Astrocyte (in vitro differentiated cells and primary cell): ENCODE results near the gene SLC35C1. TPM values are rescaled to one million over a fixed set of nuclear protein-coding genes. Genes with fewer than 3 reads are reported as not detected.

Experiments used
- DNase-seq: peaks from one replicate; pipeline ENCODE4 v3.0.0-alpha.2; 2010; ENCODE audit warnings: low read depth
- FAIRE-seq: peaks from 2 replicates; lab custom pipeline; 2011; peaks lifted over from hg19 to GRCh38; lab: Jason Lieb, UNC
- H2AFZ ChIP-seq: 2 replicates; pipeline ENCODE4 v1.6.0; 2012; ENCODE audit warnings: low read depth, low read length, inconsistent platforms
- H3K27ac ChIP-seq: 2 replicates; pipeline ENCODE4 v1.5.1; 2011; ENCODE audit warnings: low read depth, low read length, inconsistent platforms
- H3K27me3 ChIP-seq: 2 replicates; pipeline ENCODE4 v1.6.0; 2011; ENCODE audit warnings: low read length, inconsistent platforms; ENCODE audit not compliant: insufficient read depth
- H3K36me3 ChIP-seq: 2 replicates; pipeline ENCODE4 v1.5.1; 2011; ENCODE audit warnings: low read length, inconsistent platforms; ENCODE audit not compliant: insufficient read depth
- H3K4me1 ChIP-seq: 2 replicates; pipeline ENCODE4 v1.5.1; 2011; ENCODE audit warnings: low read length, inconsistent platforms; ENCODE audit not compliant: insufficient read depth
- H3K4me2 ChIP-seq: 2 replicates; pipeline ENCODE4 v1.6.0; 2012; ENCODE audit warnings: low read length, inconsistent platforms
- H3K4me3 ChIP-seq: 2 replicates; pipeline ENCODE4 v1.5.1; 2011; ENCODE audit warnings: low read depth, mild to moderate bottlenecking, low read length, inconsistent platforms; ENCODE audit not compliant: insufficient read depth
- H3K79me2 ChIP-seq: 2 replicates; pipeline ENCODE4 v1.6.0; 2012; ENCODE audit warnings: mild to moderate bottlenecking, low read length, inconsistent platforms; ENCODE audit not compliant: insufficient read depth
- H3K9ac ChIP-seq: 2 replicates; pipeline ENCODE4 v1.6.0; 2012; ENCODE audit warnings: mild to moderate bottlenecking, low read length, inconsistent platforms
- H3K9me3 ChIP-seq: 2 replicates; pipeline ENCODE4 v1.5.1; 2012; ENCODE audit warnings: low read depth, mild to moderate bottlenecking, low read length, inconsistent platforms; ENCODE audit not compliant: insufficient read depth
- H4K20me1 ChIP-seq: 2 replicates; pipeline ENCODE4 v1.6.0; 2012; ENCODE audit warnings: low read length, inconsistent platforms; ENCODE audit not compliant: insufficient read depth
- H3K27ac Mint-ChIP-seq: one replicate; pipeline ENCODE4 v1.8.0; 2021; ENCODE audit warnings: mild to moderate bottlenecking, mixed read lengths; ENCODE audit not compliant: unreplicated experiment
- H3K27me3 Mint-ChIP-seq: one replicate; pipeline ENCODE4 v1.8.0; 2021; ENCODE audit warnings: low read depth, mixed read lengths; ENCODE audit not compliant: unreplicated experiment
- H3K36me3 Mint-ChIP-seq: one replicate; pipeline ENCODE4 v1.8.0; 2021; ENCODE audit warnings: low read depth, mixed read lengths; ENCODE audit not compliant: unreplicated experiment
- H3K4me1 Mint-ChIP-seq: one replicate; pipeline ENCODE4 v1.8.0; 2021; ENCODE audit warnings: low read depth, mixed read lengths; ENCODE audit not compliant: unreplicated experiment
- H3K4me3 Mint-ChIP-seq: one replicate; pipeline ENCODE4 v1.8.0; 2021; ENCODE audit warnings: mild to moderate bottlenecking, moderate library complexity, mixed read lengths; ENCODE audit not compliant: unreplicated experiment
- H3K9me3 Mint-ChIP-seq: one replicate; pipeline ENCODE4 v1.8.0; 2021; ENCODE audit warnings: mild to moderate bottlenecking, mixed read lengths; ENCODE audit not compliant: unreplicated experiment
- EZH2 ChIP-seq: IDR thresholded peaks from 2 replicates; pipeline ENCODE4 v1.6.1; 2012; ENCODE audit warnings: mild to moderate bottlenecking, low read length, inconsistent platforms; ENCODE audit not compliant: insufficient read depth
- total RNA-seq: library from RNA; stranded (reverse); gene quantifications from 2 replicates; pipeline ENCODE4 v1.2.1, GENCODE V29; 2021
- TF ChIP-seq, protein P1 (sequence below): IDR thresholded peaks from 2 replicates; pipeline ENCODE4 v1.5.1; 2011; ENCODE audit warnings: low read depth, mild to moderate bottlenecking, inconsistent platforms, low read length, moderate library complexity; ENCODE audit not compliant: insufficient read depth

Gene SLC35C1
- total RNA-seq, 1 donor from 2014 or later: 23.4 TPM

DNA sequence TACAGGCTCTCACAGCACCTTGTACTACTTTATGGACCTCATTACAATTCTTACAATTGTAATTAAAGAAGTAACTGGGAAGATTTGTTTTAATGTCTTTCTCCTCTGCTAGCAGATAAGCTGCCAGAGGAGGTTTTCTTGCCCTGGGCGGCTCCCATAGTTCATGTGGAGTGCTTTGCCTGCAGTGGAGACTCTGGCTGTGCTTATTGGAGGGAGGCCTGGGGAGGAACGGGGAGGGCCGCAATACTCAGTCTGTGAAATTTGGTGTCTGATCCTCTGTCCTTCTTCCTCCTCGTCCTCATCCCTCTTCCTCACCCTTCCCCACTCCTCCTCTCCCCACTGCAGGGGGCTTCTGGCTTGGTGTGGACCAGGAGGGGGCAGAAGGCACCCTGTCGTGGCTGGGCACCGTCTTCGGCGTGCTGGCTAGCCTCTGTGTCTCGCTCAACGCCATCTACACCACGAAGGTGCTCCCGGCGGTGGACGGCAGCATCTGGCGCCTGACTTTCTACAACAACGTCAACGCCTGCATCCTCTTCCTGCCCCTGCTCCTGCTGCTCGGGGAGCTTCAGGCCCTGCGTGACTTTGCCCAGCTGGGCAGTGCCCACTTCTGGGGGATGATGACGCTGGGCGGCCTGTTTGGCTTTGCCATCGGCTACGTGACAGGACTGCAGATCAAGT is 5.6 kb downstream of the SLC35C1 start:
- H3K27ac ChIP-seq: no peak overlapping the region
- H3K4me1 Mint-ChIP-seq: peaks cover 25% of the 10 kb centered on the region
- no peaks in the 10 kb centered on the region for H3K27me3 Mint-ChIP-seq
- TF ChIP-seq EZH2: no peak
- TF ChIP-seq, protein P1, sequence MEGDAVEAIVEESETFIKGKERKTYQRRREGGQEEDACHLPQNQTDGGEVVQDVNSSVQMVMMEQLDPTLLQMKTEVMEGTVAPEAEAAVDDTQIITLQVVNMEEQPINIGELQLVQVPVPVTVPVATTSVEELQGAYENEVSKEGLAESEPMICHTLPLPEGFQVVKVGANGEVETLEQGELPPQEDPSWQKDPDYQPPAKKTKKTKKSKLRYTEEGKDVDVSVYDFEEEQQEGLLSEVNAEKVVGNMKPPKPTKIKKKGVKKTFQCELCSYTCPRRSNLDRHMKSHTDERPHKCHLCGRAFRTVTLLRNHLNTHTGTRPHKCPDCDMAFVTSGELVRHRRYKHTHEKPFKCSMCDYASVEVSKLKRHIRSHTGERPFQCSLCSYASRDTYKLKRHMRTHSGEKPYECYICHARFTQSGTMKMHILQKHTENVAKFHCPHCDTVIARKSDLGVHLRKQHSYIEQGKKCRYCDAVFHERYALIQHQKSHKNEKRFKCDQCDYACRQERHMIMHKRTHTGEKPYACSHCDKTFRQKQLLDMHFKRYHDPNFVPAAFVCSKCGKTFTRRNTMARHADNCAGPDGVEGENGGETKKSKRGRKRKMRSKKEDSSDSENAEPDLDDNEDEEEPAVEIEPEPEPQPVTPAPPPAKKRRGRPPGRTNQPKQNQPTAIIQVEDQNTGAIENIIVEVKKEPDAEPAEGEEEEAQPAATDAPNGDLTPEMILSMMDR: no peak
- no peak overlapping the region for H2AFZ ChIP-seq
- no peak overlapping the region for H3K4me3 Mint-ChIP-seq
- H3K36me3 Mint-ChIP-seq: peaks cover 13% of the 10 kb centered on the region
- peaks cover 32% of the 10 kb centered on the region for H3K4me1 ChIP-seq
- no peak overlapping the region for H3K4me2 ChIP-seq
- no peak overlapping the region for H3K27ac Mint-ChIP-seq
- DNase-seq: no peak
- H3K4me3 ChIP-seq: no peak overlapping the region
- peaks cover 13% of the 10 kb centered on the region for H3K36me3 ChIP-seq
- H3K9me3 Mint-ChIP-seq: no peaks in the 10 kb centered on the region
- H3K9ac ChIP-seq: no peak overlapping the region
- no peaks in the 10 kb centered on the region for H3K27me3 ChIP-seq
- peaks cover 45% of the 10 kb centered on the region for H3K79me2 ChIP-seq
- no peaks in the 10 kb centered on the region for H3K9me3 ChIP-seq
- FAIRE-seq: no peak
- peaks cover 74% of the 10 kb centered on the region for H4K20me1 ChIP-seq

DNA sequence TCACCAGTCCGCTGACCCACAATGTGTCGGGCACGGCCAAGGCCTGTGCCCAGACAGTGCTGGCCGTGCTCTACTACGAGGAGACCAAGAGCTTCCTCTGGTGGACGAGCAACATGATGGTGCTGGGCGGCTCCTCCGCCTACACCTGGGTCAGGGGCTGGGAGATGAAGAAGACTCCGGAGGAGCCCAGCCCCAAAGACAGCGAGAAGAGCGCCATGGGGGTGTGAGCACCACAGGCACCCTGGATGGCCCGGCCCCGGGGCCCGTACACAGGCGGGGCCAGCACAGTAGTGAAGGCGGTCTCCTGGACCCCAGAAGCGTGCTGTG is 6.1 kb downstream of the SLC35C1 start:
- no peaks in the 10 kb centered on the region for H3K9me3 ChIP-seq
- Mint-ChIP-seq H3K9me3 (no peaks in the 10 kb centered on the region), H3K4me3 (no peak overlapping the region), H3K27ac (no peak overlapping the region), H3K27me3 (no peaks in the 10 kb centered on the region), H3K36me3 (peaks cover 13% of the 10 kb centered on the region), H3K4me1 (peaks cover 28% of the 10 kb centered on the region)
- no peaks in the 10 kb centered on the region for H3K27me3 ChIP-seq
- peaks cover 27% of the 10 kb centered on the region for H3K4me1 ChIP-seq
- no peak overlapping the region for H3K27ac ChIP-seq
- H3K79me2 ChIP-seq: peaks cover 40% of the 10 kb centered on the region
- no peak overlapping the region for H3K4me3 ChIP-seq
- no peak overlapping the region for H3K4me2 ChIP-seq
- no peak overlapping the region for H2AFZ ChIP-seq
- FAIRE-seq: no peak
- H4K20me1 ChIP-seq: peaks cover 70% of the 10 kb centered on the region
- peaks cover 13% of the 10 kb centered on the region for H3K36me3 ChIP-seq
- DNase-seq: no peak
- TF ChIP-seq, protein P1: no peak
- TF ChIP-seq EZH2: no peak
- no peak overlapping the region for H3K9ac ChIP-seq

DNA sequence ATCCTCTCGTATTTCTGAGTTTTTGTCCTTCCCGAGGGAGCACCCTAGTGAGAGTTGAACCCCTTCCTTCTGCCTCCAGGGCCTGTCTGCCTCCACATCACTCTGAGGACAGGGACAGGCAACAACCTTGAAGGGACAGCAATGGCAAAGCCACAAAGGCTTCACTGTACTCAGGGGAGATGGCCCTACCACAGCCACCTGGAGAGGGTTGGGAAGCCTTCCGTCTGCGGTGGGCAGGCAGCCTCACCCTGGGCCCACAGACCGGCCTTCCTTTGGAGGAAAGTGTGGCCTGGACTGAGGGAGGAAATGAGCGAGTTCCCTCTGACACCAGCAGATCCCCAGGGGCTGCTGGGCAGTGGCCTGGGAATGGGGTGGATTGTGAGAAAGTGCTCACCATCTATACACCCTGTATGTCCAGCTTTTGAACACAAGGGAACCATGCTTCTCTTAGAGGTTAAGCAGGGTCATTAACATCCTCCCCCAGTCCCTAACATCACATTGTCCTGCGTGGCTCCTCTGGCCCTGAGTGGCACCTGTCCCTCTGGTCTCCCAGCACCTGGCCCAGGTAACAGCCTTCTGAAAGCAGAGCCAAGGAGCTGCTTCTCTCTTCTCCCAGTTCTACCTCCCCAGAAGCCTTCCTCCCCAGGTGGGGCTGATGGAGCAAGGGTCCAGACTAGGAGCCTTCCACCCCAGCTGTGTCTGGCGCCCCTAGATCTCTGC is 6.8 kb downstream of the SLC35C1 start:
- Mint-ChIP-seq H3K9me3 (no peaks in the 10 kb centered on the region), H3K4me3 (no peak overlapping the region), H3K27ac (no peak overlapping the region), H3K4me1 (peaks cover 22% of the 10 kb centered on the region), H3K36me3 (peaks cover 13% of the 10 kb centered on the region), H3K27me3 (no peaks in the 10 kb centered on the region)
- Histone ChIP-seq H3K79me2 (peaks cover 33% of the 10 kb centered on the region), H3K9ac (no peak overlapping the region), H3K4me2 (no peak overlapping the region), H3K36me3 (peaks cover 13% of the 10 kb centered on the region), H4K20me1 (peaks cover 63% of the 10 kb centered on the region), H3K4me1 (peaks cover 20% of the 10 kb centered on the region), H2AFZ (no peak overlapping the region), H3K4me3 (no peak overlapping the region), H3K27ac (no peak overlapping the region), H3K9me3 (no peaks in the 10 kb centered on the region), H3K27me3 (no peaks in the 10 kb centered on the region)
- no peak for DNase-seq
- no peak for FAIRE-seq
- TF ChIP-seq, protein P1: no peak
- TF ChIP-seq EZH2: no peak
